Loucy (cell line): ENCODE data around the gene SPDYE9.
"Not testable (repeated sequence)": the region's sequence is repeated elsewhere in the genome, so short reads cannot be mapped to it uniquely, and the experiment has no call there.

Experiments
- H2AFZ ChIP-seq: fragments of 200-600 bp; sonication (generic); 2 replicates; pipeline ENCODE4 v1.6.0; 2016; ENCODE audit warnings: antibody characterized with exemption, mild to moderate bottlenecking, low read length, moderate library complexity
- H3F3A ChIP-seq: fragments of 200-600 bp; 2 replicates; pipeline ENCODE4 v1.6.0; 2016; ENCODE audit warnings: antibody characterized with exemption, low read depth, mild to moderate bottlenecking
- H3K27me3 ChIP-seq: fragments of 200-600 bp; sonication (generic); 2 replicates; pipeline ENCODE4 v1.6.1; 2014; ENCODE audit warnings: low read length, mild to moderate bottlenecking; ENCODE audit not compliant: insufficient read depth, poor library complexity, severe bottlenecking
- H3K36me3 ChIP-seq: fragments of 200-600 bp; sonication (generic); 2 replicates; pipeline ENCODE4 v1.6.1; 2016; ENCODE audit warnings: low read length; ENCODE audit not compliant: insufficient read depth
- H3K4me1 ChIP-seq: fragments of 200-600 bp; sonication (generic); 2 replicates; pipeline ENCODE4 v1.5.1; 2014; ENCODE audit warnings: low read length, mild to moderate bottlenecking; ENCODE audit not compliant: insufficient read depth, poor library complexity, severe bottlenecking
- H3K4me2 ChIP-seq: fragments of 200-600 bp; sonication (generic); 2 replicates; pipeline ENCODE4 v1.6.0; 2014; ENCODE audit warnings: antibody characterized with exemption, low read length, low read depth, mild to moderate bottlenecking; ENCODE audit not compliant: poor library complexity, severe bottlenecking
- H3K4me3 ChIP-seq: fragments of 200-600 bp; sonication (generic); 2 replicates; pipeline ENCODE4 v1.5.1; 2014; ENCODE audit warnings: low read length, mild to moderate bottlenecking, mixed read lengths; ENCODE audit not compliant: poor library complexity, severe bottlenecking
- H3K79me2 ChIP-seq: fragments of 200-600 bp; sonication (generic); 2 replicates; pipeline ENCODE4 v1.6.1; 2014; ENCODE audit warnings: low read length; ENCODE audit not compliant: insufficient read depth
- H3K9ac ChIP-seq: fragments of 200-600 bp; sonication (generic); 2 replicates; pipeline ENCODE4 v1.6.0; 2014; ENCODE audit warnings: mild to moderate bottlenecking, low read depth, low read length, moderate library complexity; ENCODE audit not compliant: poor library complexity, severe bottlenecking
- H3K9me2 ChIP-seq: fragments of 200-600 bp; sonication (generic); replicated peaks from 2 replicates; pipeline ENCODE4 v1.6.1; 2016; ENCODE audit warnings: low read depth, low read length, mixed read lengths
- H3K9me3 ChIP-seq: fragments of 200-600 bp; sonication (generic); 2 replicates; pipeline ENCODE4 v1.6.1; 2014; ENCODE audit warnings: mild to moderate bottlenecking, antibody characterized with exemption, low read length, low read depth; ENCODE audit not compliant: insufficient read depth
- H4K20me1 ChIP-seq: fragments of 200-600 bp; sonication (generic); 2 replicates; pipeline ENCODE4 v1.6.0; 2014; ENCODE audit warnings: antibody characterized with exemption, low read length, mild to moderate bottlenecking; ENCODE audit not compliant: insufficient read depth, poor library complexity, severe bottlenecking

SPDYE9 gene

DNA sequence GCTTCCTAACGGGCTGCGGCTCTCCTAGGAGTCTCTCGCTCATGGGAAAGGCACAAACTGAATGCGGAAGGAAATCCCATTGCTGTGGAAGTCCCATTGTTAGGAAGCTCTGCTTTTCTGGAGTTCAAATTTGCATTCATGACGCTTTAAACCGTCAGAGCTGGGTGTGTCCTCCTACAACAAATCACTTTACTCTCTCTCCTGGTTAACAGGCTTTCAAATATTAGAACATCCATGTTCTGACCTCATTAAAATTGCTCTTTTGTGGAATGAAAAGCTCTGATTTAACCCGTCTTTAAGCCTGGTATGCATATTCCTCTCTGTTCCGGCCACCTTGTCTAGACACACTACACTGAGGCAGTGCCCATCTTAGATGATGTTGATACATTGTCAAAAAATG is at the start of gene SPDYE9:
Gene SPDYE9, minus strand, starts transcription at position 101 of the 400 bp plus-strand sequence. CDS start 1,800 bp downstream, outside the sequence.
- not testable (repeated sequence) for H3K4me3 ChIP-seq, H3K9ac ChIP-seq, H3K27me3 ChIP-seq, H3K79me2 ChIP-seq, H3K9me3 ChIP-seq, H3K36me3 ChIP-seq, H2AFZ ChIP-seq, H3K4me1 ChIP-seq, H3K4me2 ChIP-seq, H4K20me1 ChIP-seq, H3K9me2 ChIP-seq, H3F3A ChIP-seq

DNA sequence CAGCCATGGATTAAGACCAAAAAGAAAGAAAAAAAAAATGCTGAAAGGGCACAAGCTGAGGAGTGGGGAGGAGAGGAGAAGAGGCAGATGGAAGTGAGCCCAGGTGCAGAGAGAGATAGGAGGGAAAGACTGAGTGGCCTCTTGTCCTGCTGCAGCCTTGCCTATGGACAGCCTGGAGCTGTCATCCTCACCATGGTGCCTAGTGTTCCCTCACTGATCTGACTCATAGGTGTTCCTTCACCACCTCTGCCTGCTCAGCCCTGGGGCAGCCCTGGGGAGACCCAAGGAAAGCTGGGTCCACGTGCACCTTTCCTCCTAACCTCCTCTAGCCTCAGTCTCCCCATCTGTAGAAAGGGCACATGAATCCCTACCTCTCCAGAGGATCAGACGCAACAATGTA is 49.0 kb upstream of the SPDYE9 start:
- not testable (repeated sequence) for H3K4me2 ChIP-seq, H3K79me2 ChIP-seq, H3K4me1 ChIP-seq, H3F3A ChIP-seq, H3K4me3 ChIP-seq, H2AFZ ChIP-seq, H3K9me3 ChIP-seq, H3K9me2 ChIP-seq, H3K27me3 ChIP-seq, H3K36me3 ChIP-seq, H3K9ac ChIP-seq, H4K20me1 ChIP-seq

DNA sequence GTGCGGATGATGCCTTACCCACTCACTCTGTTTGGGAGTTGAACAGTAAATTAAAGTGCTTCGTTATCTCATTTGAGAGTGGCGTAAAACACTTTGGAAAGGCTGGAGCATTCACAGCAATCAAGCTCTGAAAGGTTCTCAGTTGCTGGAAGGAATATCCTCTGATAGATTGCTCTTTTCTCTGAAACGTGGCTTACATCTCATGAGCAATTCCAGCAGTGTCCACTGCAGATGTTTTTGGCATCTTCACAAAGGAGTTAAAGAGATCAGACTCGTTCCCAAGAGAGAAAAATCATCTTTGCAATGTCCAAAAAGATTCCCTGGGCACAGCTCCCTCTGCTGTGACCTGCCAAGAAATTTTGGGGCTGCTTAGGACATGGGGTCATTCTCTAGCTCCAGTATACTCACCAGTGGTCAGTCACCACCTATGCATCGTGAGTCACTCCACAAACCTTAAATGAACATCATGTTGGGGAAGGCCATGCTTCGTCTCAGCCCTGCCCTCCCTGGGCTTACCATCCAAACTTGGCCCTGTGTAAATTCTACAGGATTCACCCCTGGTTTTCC is 46.9 kb upstream of the SPDYE9 start:
- H2AFZ ChIP-seq, H3K9me3 ChIP-seq, H3K27me3 ChIP-seq, H3K4me2 ChIP-seq, H3F3A ChIP-seq, H3K4me3 ChIP-seq, H3K79me2 ChIP-seq, H3K9me2 ChIP-seq, H4K20me1 ChIP-seq, H3K36me3 ChIP-seq, H3K4me1 ChIP-seq, H3K9ac ChIP-seq: not testable (repeated sequence)

- H3K9me2 ChIP-seq, H3K79me2 ChIP-seq, H3F3A ChIP-seq, H3K4me3 ChIP-seq, H4K20me1 ChIP-seq, H3K36me3 ChIP-seq, H3K9ac ChIP-seq, H2AFZ ChIP-seq, H3K4me1 ChIP-seq, H3K27me3 ChIP-seq, H3K9me3 ChIP-seq, H3K4me2 ChIP-seq: not testable (repeated sequence)
Measured at GRCh38 chr7:73130612-73131011, 44.8 kb upstream of the SPDYE9 start.

DNA sequence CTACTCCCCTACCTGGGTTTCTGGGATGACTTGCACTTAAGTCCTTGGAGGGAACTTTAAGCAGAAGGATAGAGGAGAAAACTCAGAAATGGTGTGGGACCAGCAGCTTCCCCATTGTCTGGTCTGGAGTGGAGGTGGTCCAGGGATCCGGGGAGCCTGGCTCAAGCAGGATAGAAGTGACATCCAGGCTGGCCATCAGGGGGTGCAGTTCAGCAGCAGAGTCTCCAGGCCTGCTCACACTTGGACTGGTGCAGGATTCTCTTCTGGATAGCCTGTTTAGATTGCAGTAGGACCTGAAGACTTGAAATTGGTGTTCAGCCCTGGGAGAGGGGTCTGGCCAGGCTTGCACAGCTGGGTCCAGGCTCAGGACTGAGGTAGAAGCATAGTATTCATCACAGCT is 38.3 kb upstream of the SPDYE9 start:
- H2AFZ ChIP-seq, H3K79me2 ChIP-seq, H3K36me3 ChIP-seq, H3K4me1 ChIP-seq, H3K9me2 ChIP-seq, H3K4me2 ChIP-seq, H3K9ac ChIP-seq, H4K20me1 ChIP-seq, H3K4me3 ChIP-seq, H3K27me3 ChIP-seq, H3K9me3 ChIP-seq, H3F3A ChIP-seq: not testable (repeated sequence)

GRCh38 chr7:73122778-73123447 is 37.1 kb upstream of the SPDYE9 start:
- H3K4me1 ChIP-seq, H3K4me3 ChIP-seq, H3K9ac ChIP-seq, H3K36me3 ChIP-seq, H3K27me3 ChIP-seq, H3K4me2 ChIP-seq, H3K79me2 ChIP-seq, H3K9me2 ChIP-seq, H2AFZ ChIP-seq, H4K20me1 ChIP-seq, H3K9me3 ChIP-seq, H3F3A ChIP-seq: not testable (repeated sequence)

- not testable (repeated sequence) for H3K9ac ChIP-seq, H3K27me3 ChIP-seq, H2AFZ ChIP-seq, H3K9me3 ChIP-seq, H3K4me1 ChIP-seq, H3K4me2 ChIP-seq, H4K20me1 ChIP-seq, H3F3A ChIP-seq, H3K79me2 ChIP-seq, H3K4me3 ChIP-seq, H3K9me2 ChIP-seq, H3K36me3 ChIP-seq
Measured at GRCh38 chr7:73118155-73118554, 32.3 kb upstream of the SPDYE9 start.
